ENCODE data around the gene EXOC3L4. TPM values are rescaled to one million over a fixed set of nuclear protein-coding genes. Genes with fewer than 3 reads are reported as not detected.

The EXOC3L4 gene
- total and polyA plus RNA-seq, 2 of the 8 experiments (the other 6 are each of a cell fraction or from before 2014, with no cell fraction given): 0.45 to 0.57 TPM

- TF ChIP-seq CHD7 (IDR thresholded peaks at IDR 0.05; ENCODE audit: insufficient replicate concordance, low read length) (no peak), SUZ12 (IDR thresholded peaks at IDR 0.05; ENCODE audit: low read length) (no peak), NRF1 (IDR thresholded peaks at IDR 0.05; ENCODE audit: low read depth, low read length) (no peak), GABPA (IDR thresholded peaks at IDR 0.05; ENCODE audit: borderline replicate concordance, insufficient read depth, low read length) (no peak), RNF2 (IDR thresholded peaks at IDR 0.05; ENCODE audit: borderline replicate concordance, low read depth, low read length, missing control alignments, poor library complexity, severe bottlenecking) (no peak), HDAC6 (IDR thresholded peaks at IDR 0.05; ENCODE audit: low read depth, low read length) (no peak), MAX (IDR thresholded peaks at IDR 0.05) (no peak), SP2 (IDR thresholded peaks at IDR 0.05; ENCODE audit: low read length) (no peak), SP4 (IDR thresholded peaks at IDR 0.05; ENCODE audit: low read length) (no peak), NANOG (IDR thresholded peaks at IDR 0.05; ENCODE audit: insufficient read depth, low read depth, low read length, poor library complexity, severe bottlenecking) (no peak), SIRT6 (IDR thresholded peaks at IDR 0.05; ENCODE audit: low read length) (no peak)
Observed at GRCh38 chr14:103099733-103100280, 5.3 kb downstream of the EXOC3L4 start (continued).

All from H1 (cell line).